Central memory CD8-positive, alpha-beta T cell (primary cell): Measurements from ENCODE around the gene GUCY1B1.
"Not testable (repeated sequence)": the region's sequence is repeated elsewhere in the genome, so short reads cannot be mapped to it uniquely, and the experiment has no call there.

Experiments used
- ATAC-seq: fragments of 150-1000 bp; cut with Tn5 transposase; replicated peaks from 2 replicates; pipeline ENCODE4 v1.10.0; 2022; ENCODE audit warnings: mild to moderate bottlenecking, moderate FRiP score, moderate number of reproducible peaks; ENCODE audit not compliant: poor library complexity, severe bottlenecking; ENCODE audit errors: extremely low read depth
- DNase-seq, 2 donors: peaks; one replicate each; pipeline ENCODE4 v3.0.0; 2021; ENCODE audit warnings: low spot score in 2 of 2
- H3K27ac Mint-ChIP-seq: one replicate; pipeline ENCODE4 v1.8.0; 2022; ENCODE audit warnings: low read depth, mild to moderate bottlenecking, moderate library complexity, mixed read lengths
- H3K27me3 Mint-ChIP-seq: one replicate; pipeline ENCODE4 v1.8.0; 2022; ENCODE audit warnings: mixed read lengths
- H3K36me3 Mint-ChIP-seq: one replicate; pipeline ENCODE4 v1.8.0; 2022; ENCODE audit warnings: mild to moderate bottlenecking, moderate library complexity, mixed read lengths; ENCODE audit not compliant: insufficient read depth
- H3K4me1 Mint-ChIP-seq: one replicate; pipeline ENCODE4 v1.8.0; 2022; ENCODE audit warnings: mixed read lengths
- H3K4me3 Mint-ChIP-seq: one replicate; pipeline ENCODE4 v1.8.0; 2022; ENCODE audit warnings: mild to moderate bottlenecking, moderate library complexity, mixed read lengths
- H3K9me3 Mint-ChIP-seq: one replicate; pipeline ENCODE4 v1.8.0; 2022; ENCODE audit warnings: mixed read lengths

GUCY1B1 gene

GRCh38 chr4:155789982-155790381 is 31.2 kb downstream of the GUCY1B1 start:
- ATAC-seq (no peak), DNase-seq (no peak)
- Mint-ChIP-seq H3K27me3 (no peaks in the 10 kb centered on the region), H3K9me3 (no peaks in the 10 kb centered on the region), H3K27ac (no peak overlapping the region), H3K36me3 (no peaks in the 10 kb centered on the region), H3K4me3 (no peak overlapping the region), H3K4me1 (peaks cover 5% of the 10 kb centered on the region)

DNA sequence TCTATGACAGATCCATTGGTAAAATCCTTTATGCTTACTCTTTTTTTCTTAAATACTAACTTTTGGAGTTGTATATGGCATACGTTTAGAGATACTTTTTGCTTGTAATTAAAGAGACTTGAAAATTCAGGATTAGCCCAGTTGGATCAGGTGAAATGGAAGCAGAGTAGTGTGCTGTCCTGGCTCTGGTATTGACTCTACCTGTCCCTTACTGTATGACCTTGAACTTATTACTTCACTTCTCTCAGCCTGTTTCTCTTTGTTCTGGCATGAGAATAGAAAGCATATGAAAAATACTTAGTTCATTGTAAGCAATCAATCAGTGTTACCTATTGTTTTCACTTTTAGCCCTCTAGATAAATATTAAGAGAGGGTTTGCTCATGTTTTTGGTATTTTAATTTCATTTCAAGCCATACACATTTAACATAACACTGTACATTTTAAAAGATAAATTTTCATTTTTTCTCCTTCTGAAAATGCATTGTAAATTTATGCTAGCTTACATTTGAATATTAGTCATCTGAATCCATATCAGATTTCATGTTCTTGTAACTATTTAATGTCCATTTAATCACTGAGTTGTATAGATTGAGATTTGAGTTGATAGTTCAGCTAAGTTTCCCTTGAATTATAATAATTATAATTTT is 35.9 kb downstream of the GUCY1B1 start:
- DNase-seq: no peak
- Mint-ChIP-seq H3K36me3 (no peaks in the 10 kb centered on the region), H3K9me3 (no peaks in the 10 kb centered on the region), H3K27me3 (no peaks in the 10 kb centered on the region), H3K27ac (no peak overlapping the region), H3K4me1 (peaks cover under 1% of the 10 kb centered on the region), H3K4me3 (no peak overlapping the region)
- ATAC-seq: no peak

DNA sequence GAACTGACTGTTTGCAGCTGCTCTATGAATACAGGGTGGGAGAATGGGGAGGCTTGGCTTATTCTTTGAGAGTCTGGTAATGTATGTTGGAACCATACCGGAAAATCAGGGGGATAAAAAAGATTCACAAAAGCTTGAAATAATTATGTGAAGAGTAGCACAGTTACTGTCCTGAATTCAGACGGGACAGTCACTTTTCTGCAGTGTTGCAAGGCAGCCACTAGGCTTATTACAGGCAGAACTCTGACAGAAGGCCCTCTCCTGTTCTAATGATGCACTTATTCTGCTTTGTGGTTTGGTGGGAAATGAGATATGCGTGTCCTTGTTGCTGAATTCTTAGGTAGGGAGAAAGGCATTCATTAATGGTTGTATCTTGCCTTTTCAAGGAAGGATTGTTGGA is 37.2 kb downstream of the GUCY1B1 start:
- DNase-seq (no peak), ATAC-seq (no peak)
- H3K36me3 Mint-ChIP-seq: no peaks in the 10 kb centered on the region
- H3K27ac Mint-ChIP-seq: no peak overlapping the region
- no peaks in the 10 kb centered on the region for H3K27me3 Mint-ChIP-seq
- H3K9me3 Mint-ChIP-seq: no peaks in the 10 kb centered on the region
- H3K4me3 Mint-ChIP-seq: no peak overlapping the region
- H3K4me1 Mint-ChIP-seq: no peaks in the 10 kb centered on the region

DNA sequence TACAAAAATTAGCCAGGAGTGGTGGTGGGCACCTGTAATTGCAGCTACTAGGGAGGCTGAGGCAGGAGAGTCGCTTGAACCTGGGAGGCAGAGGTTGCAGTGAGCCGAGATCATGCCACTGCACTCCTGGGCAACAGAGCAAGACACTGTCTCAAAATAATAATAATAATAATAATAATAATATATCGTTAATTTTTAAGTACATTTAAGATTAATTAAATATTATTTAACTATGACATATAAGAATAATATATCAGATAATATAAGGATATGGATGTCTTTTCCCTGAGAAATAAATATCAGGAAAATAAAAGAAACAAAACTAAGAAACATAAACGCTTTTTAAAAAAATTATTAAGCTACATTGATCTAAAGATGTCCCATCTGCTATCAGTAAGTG is 38.8 kb downstream of the GUCY1B1 start:
- not testable (repeated sequence) for H3K9me3 Mint-ChIP-seq, DNase-seq, H3K4me3 Mint-ChIP-seq, H3K4me1 Mint-ChIP-seq, H3K36me3 Mint-ChIP-seq, ATAC-seq, H3K27ac Mint-ChIP-seq, H3K27me3 Mint-ChIP-seq

DNA sequence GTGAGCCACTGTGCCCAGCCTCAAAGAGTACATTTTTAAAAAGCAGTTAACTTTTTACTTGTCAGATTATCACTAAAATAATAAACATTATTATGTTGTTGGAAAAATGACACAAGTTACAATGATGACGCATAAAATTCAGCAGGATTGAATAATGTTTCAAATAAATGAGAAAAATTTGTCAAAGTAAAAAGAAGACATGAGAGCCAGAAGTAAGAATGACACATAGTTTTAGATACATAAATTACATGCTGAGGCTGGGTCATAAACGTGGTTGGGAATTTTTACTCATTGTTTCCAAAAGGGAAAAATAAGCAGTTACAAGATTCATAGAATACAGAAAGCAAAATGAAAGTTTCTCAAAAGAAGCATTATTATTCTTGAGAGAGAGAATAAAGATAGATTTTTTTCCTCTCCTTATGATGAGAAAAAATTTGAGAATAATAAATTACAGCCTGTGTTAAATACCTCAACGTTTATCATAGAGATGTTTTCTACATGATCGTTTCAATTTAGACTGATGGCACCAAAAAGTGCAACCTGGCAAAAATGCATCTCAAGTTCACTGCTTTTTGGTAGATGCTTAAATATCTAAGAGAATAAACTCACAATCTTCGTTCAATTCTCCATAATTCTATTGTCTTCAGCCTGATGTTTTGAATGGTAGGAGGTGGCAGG is 40.4 kb downstream of the GUCY1B1 start:
- DNase-seq (no peak), ATAC-seq (no peak)
- H3K27me3 Mint-ChIP-seq: peaks cover 6% of the 10 kb centered on the region
- H3K27ac Mint-ChIP-seq: no peak overlapping the region
- H3K4me3 Mint-ChIP-seq: no peak overlapping the region
- H3K36me3 Mint-ChIP-seq: no peaks in the 10 kb centered on the region
- no peaks in the 10 kb centered on the region for H3K4me1 Mint-ChIP-seq
- H3K9me3 Mint-ChIP-seq: no peaks in the 10 kb centered on the region

GRCh38 chr4:155799794-155800123 is 40.9 kb downstream of the GUCY1B1 start:
- Mint-ChIP-seq H3K4me1 (no peaks in the 10 kb centered on the region), H3K27ac (no peak overlapping the region), H3K36me3 (no peaks in the 10 kb centered on the region), H3K27me3 (peaks cover 6% of the 10 kb centered on the region), H3K9me3 (no peaks in the 10 kb centered on the region), H3K4me3 (no peak overlapping the region)
- no peak for DNase-seq
- no peak for ATAC-seq

- peaks cover 6% of the 10 kb centered on the region for H3K27me3 Mint-ChIP-seq
- H3K36me3 Mint-ChIP-seq: no peaks in the 10 kb centered on the region
- H3K4me3 Mint-ChIP-seq: no peak overlapping the region
- ATAC-seq: no peak
- H3K27ac Mint-ChIP-seq: no peak overlapping the region
- DNase-seq: no peak
- H3K4me1 Mint-ChIP-seq: no peaks in the 10 kb centered on the region
- no peaks in the 10 kb centered on the region for H3K9me3 Mint-ChIP-seq
Observed at GRCh38 chr4:155800685-155801343, 42.0 kb downstream of the GUCY1B1 start.

DNA sequence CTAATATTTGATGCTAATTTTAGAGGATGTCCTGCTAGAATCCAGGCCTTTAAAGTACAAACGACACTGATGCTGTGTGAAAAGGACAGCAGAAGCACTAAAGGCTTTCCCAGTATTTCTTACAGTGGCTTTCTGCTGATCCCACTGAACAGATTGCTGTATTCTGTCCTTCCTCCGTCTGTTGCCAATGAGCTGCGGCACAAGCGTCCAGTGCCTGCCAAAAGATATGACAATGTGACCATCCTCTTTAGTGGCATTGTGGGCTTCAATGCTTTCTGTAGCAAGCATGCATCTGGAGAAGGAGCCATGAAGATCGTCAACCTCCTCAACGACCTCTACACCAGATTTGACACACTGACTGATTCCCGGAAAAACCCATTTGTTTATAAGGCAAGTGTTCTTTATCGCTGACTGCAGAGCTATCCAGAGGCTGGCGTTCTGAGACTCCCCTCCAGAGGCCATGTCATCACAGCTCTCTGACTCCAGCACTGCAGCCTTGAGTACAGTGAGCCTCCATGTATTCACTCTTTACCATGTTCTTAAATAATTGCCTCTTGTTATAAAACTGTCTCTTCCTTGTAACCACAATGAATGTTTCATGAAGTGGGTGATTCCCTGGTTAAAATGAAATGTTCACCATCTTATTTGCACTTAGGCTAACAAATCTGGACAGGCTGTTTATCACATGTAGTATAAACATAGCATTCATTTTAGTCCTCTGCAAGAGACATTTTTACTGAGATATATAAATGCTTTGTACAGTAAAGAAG is 43.6 kb downstream of the GUCY1B1 start:
- Mint-ChIP-seq H3K27ac (no peak overlapping the region), H3K9me3 (no peaks in the 10 kb centered on the region), H3K4me1 (no peaks in the 10 kb centered on the region), H3K4me3 (no peak overlapping the region), H3K36me3 (no peaks in the 10 kb centered on the region), H3K27me3 (peaks cover 6% of the 10 kb centered on the region)
- no peak for DNase-seq
- no peak for ATAC-seq

DNA sequence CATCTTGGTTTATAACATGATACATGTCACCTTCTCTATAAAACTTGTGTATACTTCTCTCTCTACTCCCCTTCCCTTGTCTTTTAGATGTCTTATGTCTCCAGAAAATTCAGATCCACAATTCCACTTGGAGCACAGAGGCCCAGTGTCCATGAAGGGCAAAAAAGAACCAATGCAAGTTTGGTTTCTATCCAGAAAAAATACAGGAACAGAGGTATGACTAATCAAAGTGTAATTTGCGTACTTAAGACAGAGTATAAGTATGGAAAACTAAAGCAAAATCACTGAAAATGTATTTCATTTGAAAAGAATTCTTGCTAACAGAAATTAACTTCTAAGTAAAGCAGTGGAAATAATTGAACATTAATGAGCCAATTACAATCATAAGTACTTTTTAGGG is 46.2 kb downstream of the GUCY1B1 start:
- Mint-ChIP-seq H3K9me3 (no peaks in the 10 kb centered on the region), H3K4me3 (no peak overlapping the region), H3K36me3 (no peaks in the 10 kb centered on the region), H3K27ac (no peak overlapping the region), H3K4me1 (no peaks in the 10 kb centered on the region), H3K27me3 (peaks cover 6% of the 10 kb centered on the region)
- ATAC-seq (no peak), DNase-seq (no peak)

DNA sequence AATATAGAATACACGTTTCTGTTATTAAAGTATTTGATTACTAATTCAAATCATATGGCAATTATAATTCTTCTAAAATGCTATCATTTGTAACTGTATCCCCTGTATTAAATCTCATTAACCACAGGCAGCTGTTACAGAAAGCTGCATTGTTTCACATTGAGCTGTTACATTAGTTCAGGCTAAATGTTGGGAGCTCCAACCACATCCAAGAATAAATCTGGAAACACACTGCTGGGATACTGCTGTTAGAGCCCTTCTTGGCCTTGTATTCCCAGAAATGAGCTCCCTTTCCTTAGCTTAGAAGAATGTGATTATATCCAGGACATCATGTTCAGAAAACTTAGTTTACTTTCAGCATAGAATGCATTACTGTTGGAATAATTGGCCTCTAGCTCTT is 48.2 kb downstream of the GUCY1B1 start:
- H3K27me3 Mint-ChIP-seq: peaks cover 6% of the 10 kb centered on the region
- DNase-seq (no peak), ATAC-seq (no peak)
- H3K9me3 Mint-ChIP-seq: no peaks in the 10 kb centered on the region
- no peaks in the 10 kb centered on the region for H3K4me1 Mint-ChIP-seq
- no peak overlapping the region for H3K27ac Mint-ChIP-seq
- no peaks in the 10 kb centered on the region for H3K36me3 Mint-ChIP-seq
- H3K4me3 Mint-ChIP-seq: no peak overlapping the region

DNA sequence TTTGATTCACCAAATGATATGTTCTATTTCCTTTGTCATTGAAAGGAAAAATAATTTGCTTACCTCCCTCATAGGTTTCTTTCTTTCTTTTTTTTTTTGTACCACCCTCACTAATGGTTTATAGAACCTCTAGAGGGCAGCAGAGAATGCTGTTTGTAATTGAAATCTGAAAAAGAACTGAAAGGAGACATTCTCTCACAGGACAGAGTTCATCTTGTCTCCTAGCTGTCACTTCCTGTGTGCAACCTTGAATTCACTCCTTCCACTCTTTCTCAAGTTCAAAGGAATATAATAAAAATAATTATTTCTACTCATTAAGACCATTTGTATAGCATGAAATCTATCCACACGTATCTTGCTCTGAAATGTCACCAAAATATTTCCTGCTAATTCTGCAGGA is 51.0 kb downstream of the GUCY1B1 start:
- Mint-ChIP-seq H3K9me3 (no peaks in the 10 kb centered on the region), H3K36me3 (no peaks in the 10 kb centered on the region), H3K4me1 (no peaks in the 10 kb centered on the region), H3K27me3 (no peaks in the 10 kb centered on the region), H3K4me3 (no peak overlapping the region), H3K27ac (no peak overlapping the region)
- ATAC-seq (no peak), DNase-seq (no peak)

- ATAC-seq (no peak), DNase-seq (no peak)
- H3K4me1 Mint-ChIP-seq: no peaks in the 10 kb centered on the region
- H3K27me3 Mint-ChIP-seq: no peaks in the 10 kb centered on the region
- no peak overlapping the region for H3K27ac Mint-ChIP-seq
- no peak overlapping the region for H3K4me3 Mint-ChIP-seq
- H3K36me3 Mint-ChIP-seq: no peaks in the 10 kb centered on the region
- H3K9me3 Mint-ChIP-seq: no peaks in the 10 kb centered on the region
Observed at GRCh38 chr4:155811083-155811482, 52.3 kb downstream of the GUCY1B1 start.

- Mint-ChIP-seq H3K4me3 (no peak overlapping the region), H3K36me3 (peaks cover 1% of the 10 kb centered on the region), H3K27me3 (no peaks in the 10 kb centered on the region), H3K4me1 (no peaks in the 10 kb centered on the region), H3K27ac (no peak overlapping the region), H3K9me3 (no peaks in the 10 kb centered on the region)
- ATAC-seq: no peak
- DNase-seq: no peak
Observed at GRCh38 chr4:155818639-155819038, 59.8 kb downstream of the GUCY1B1 start.
